ENCODE measurements around the gene MCTP1.

DNA sequence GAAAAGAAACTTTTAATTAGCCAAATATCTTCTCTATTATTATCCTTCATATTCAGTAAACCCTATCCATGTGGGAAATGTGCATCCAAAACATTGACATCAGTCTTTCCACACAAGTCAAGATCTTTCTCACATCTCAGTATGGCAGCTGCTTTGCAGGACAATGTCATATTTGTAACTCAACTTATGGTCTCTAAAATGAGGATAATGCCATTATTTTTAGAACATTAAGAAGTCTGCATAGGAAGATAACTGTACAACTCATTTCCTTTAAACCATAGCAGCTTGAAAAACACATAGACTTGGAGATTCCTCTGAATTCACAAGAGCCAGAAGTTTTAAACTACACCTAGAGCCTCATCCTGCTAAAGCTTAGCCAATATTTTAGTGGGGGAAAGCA, 43.7 kb downstream of the MCTP1 start:
- TF ChIP-seq, protein P1, sequence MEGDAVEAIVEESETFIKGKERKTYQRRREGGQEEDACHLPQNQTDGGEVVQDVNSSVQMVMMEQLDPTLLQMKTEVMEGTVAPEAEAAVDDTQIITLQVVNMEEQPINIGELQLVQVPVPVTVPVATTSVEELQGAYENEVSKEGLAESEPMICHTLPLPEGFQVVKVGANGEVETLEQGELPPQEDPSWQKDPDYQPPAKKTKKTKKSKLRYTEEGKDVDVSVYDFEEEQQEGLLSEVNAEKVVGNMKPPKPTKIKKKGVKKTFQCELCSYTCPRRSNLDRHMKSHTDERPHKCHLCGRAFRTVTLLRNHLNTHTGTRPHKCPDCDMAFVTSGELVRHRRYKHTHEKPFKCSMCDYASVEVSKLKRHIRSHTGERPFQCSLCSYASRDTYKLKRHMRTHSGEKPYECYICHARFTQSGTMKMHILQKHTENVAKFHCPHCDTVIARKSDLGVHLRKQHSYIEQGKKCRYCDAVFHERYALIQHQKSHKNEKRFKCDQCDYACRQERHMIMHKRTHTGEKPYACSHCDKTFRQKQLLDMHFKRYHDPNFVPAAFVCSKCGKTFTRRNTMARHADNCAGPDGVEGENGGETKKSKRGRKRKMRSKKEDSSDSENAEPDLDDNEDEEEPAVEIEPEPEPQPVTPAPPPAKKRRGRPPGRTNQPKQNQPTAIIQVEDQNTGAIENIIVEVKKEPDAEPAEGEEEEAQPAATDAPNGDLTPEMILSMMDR (conservative IDR thresholded peaks at IDR 0.05; ENCODE audit: low read length): no peak
- TF ChIP-seq EZH2phosphoT487 (IDR thresholded peaks at IDR 0.05; ENCODE audit: borderline replicate concordance, low read depth, low read length): no peak
